Keratinocyte (primary cell): ENCODE results near the gene RDX. TPM values are rescaled to one million over a fixed set of nuclear protein-coding genes. Genes with fewer than 3 reads are reported as not detected.

Source experiments
- DNase-seq: peaks from one replicate; pipeline ENCODE4 v3.0.0-alpha.2; 2011; ENCODE audit warnings: low read depth, missing footprints, low spot score
- FAIRE-seq: peaks from 2 replicates; lab custom pipeline; 2011; peaks lifted over from hg19 to GRCh38; lab: Jason Lieb, UNC
- H2AFZ ChIP-seq: 2 replicates; pipeline ENCODE4 v1.6.0; 2012; ENCODE audit warnings: low read length, control low read depth, inconsistent platforms; ENCODE audit not compliant: control insufficient read depth
- H3K27ac ChIP-seq: 2 replicates; pipeline ENCODE4 v1.5.1; 2011; ENCODE audit warnings: low read length; ENCODE audit not compliant: control insufficient read depth, insufficient read depth
- H3K27me3 ChIP-seq: 3 replicates; pipeline ENCODE4 v1.6.0; 2011; ENCODE audit warnings: low read length; ENCODE audit not compliant: control insufficient read depth, insufficient read depth; ENCODE audit errors: extremely low read depth
- H3K36me3 ChIP-seq, 2 experiments: 2 replicates in 1 of 2; 3 replicates in 1 of 2; pipeline ENCODE4 v1.5.1; 2011; ENCODE audit warnings: low read length in 2 of 2, mild to moderate bottlenecking in 1 of 2; ENCODE audit not compliant: control insufficient read depth in 2 of 2, insufficient read depth in 2 of 2; ENCODE audit errors: extremely low read depth in 1 of 2
- H3K4me1 ChIP-seq: 3 replicates; pipeline ENCODE4 v1.5.1; 2011; ENCODE audit warnings: low read length; ENCODE audit not compliant: control insufficient read depth, insufficient read depth; ENCODE audit errors: extremely low read depth
- H3K4me2 ChIP-seq: 3 replicates; pipeline ENCODE4 v1.6.0; 2011; ENCODE audit warnings: low read depth, low read length; ENCODE audit not compliant: control insufficient read depth, insufficient read depth; ENCODE audit errors: extremely low read depth
- H3K4me3 ChIP-seq, 3 experiments: fragments of 200-600 bp in 1 of 3; sonication (generic) in 1 of 3; 2 replicates in 2 of 3; 3 replicates in 1 of 3; pipeline ENCODE4 v1.5.1; 2011 to 2016; ENCODE audit warnings: low read length in 3 of 3, mild to moderate bottlenecking in 3 of 3, control low read depth in 2 of 3, inconsistent platforms in 1 of 3, low read depth in 1 of 3, mixed read lengths in 1 of 3, mixed run types in 1 of 3, moderate library complexity in 1 of 3; ENCODE audit not compliant: control insufficient read depth in 2 of 3, insufficient read depth in 2 of 3; ENCODE audit errors: extremely low read depth in 1 of 3
- H3K79me2 ChIP-seq: 2 replicates; pipeline ENCODE4 v1.6.0; 2012; ENCODE audit warnings: low read length; ENCODE audit not compliant: control insufficient read depth, insufficient read depth
- H3K9ac ChIP-seq: 3 replicates; pipeline ENCODE4 v1.6.0; 2011; ENCODE audit warnings: low read length; ENCODE audit not compliant: control insufficient read depth, insufficient read depth; ENCODE audit errors: extremely low read depth
- H3K9me1 ChIP-seq: 3 replicates; pipeline ENCODE4 v1.6.0; 2011; ENCODE audit warnings: low read length; ENCODE audit not compliant: control insufficient read depth, insufficient read depth; ENCODE audit errors: extremely low read depth
- H3K9me3 ChIP-seq: 2 replicates; pipeline ENCODE4 v1.5.1; 2012; ENCODE audit warnings: low read depth, low read length; ENCODE audit not compliant: control insufficient read depth
- H4K20me1 ChIP-seq: 3 replicates; pipeline ENCODE4 v1.6.0; 2011; ENCODE audit warnings: low read length; ENCODE audit not compliant: control insufficient read depth, insufficient read depth; ENCODE audit errors: extremely low read depth
- CTCF ChIP-seq, 3 experiments: IDR thresholded peaks in 1 of 3; conservative IDR thresholded peaks in 1 of 3; optimal IDR thresholded peaks in 1 of 3; 2 replicates in 2 of 3; 3 replicates in 1 of 3; pipeline versions ENCODE3 to v1.5.1; 2011; ENCODE audit warnings: low read length in 3 of 3, mild to moderate bottlenecking in 3 of 3, moderate library complexity in 2 of 3, control low read depth in 1 of 3, inconsistent platforms in 1 of 3; ENCODE audit not compliant: insufficient read depth in 2 of 3; ENCODE audit errors: extremely low read depth in 1 of 3
- EZH2 ChIP-seq: IDR thresholded peaks from one replicate; pipeline ENCODE4 v1.6.1; 2012; ENCODE audit warnings: inconsistent platforms, mild to moderate bottlenecking, low read length, moderate library complexity
- dilution Hi-C: fragments of 300-500 bp; cut with MboI; formaldehyde crosslinking; loops from one replicate; pipeline ENCODE4 v1.7.0; 2020; ENCODE audit warnings: low sequenced_read_pairs; ENCODE audit not compliant: extremely low pct_ligation_motif_present
- polyA plus RNA-seq, 5 experiments: library from polyadenylated mRNA; depleted of rRNA in 3 of 5; stranded (reverse) in 3 of 5; stranded (forward) in 1 of 5; unstranded in 1 of 5; fragments of >200 nt; gene quantifications; 1 replicate in 1 of 5; 2 replicates in 3 of 5; 3 replicates in 1 of 5; pipeline versions ENCODE4 v1.2.1 to v1.2.3, GENCODE V29; 2011 to 2012; ENCODE audit warnings: missing spikeins in 2 of 5, low read depth in 1 of 5, low replicate concordance in 1 of 5

RDX gene
- polyA plus RNA-seq, 1 donor (not counting 4 experiments of a cell fraction or from before 2014, with no cell fraction given) = 85.4 TPM

- Histone ChIP-seq H3K4me2 (no peak overlapping the region), H3K4me1 (no peaks in the 10 kb centered on the region), H3K27me3 (no peaks in the 10 kb centered on the region), H3K9ac (no peak overlapping the region), H3K36me3 (peaks cover 4 to 6% of the 10 kb centered on the region in 2 experiments), H3K9me3 (no peaks in the 10 kb centered on the region), H3K27ac (no peak overlapping the region), H3K9me1 (no peaks in the 10 kb centered on the region), H2AFZ (no peak overlapping the region), H3K4me3 (no peak overlapping the region), H3K79me2 (peaks cover 64% of the 10 kb centered on the region), H4K20me1 (peaks cover 7% of the 10 kb centered on the region)
- TF ChIP-seq EZH2 (no peak), CTCF (optimal IDR thresholded peaks at IDR 0.05 in 1 of 3, IDR thresholded peaks at IDR 0.05 in 1 of 3, conservative IDR thresholded peaks at IDR 0.05 in 1 of 3; ENCODE audit: extremely low read depth in 1 of 3, insufficient read depth in 2 of 3, low read length in 3 of 3) (no peak)
- no peak for FAIRE-seq
- no peak for DNase-seq
- dilution Hi-C loops = no loop called here
These were observed 23.5 kb downstream of the RDX start for GRCh38 chr11:110272919-110273318.

- H3K9me3 ChIP-seq = no peaks in the 10 kb centered on the region
- no peaks in the 10 kb centered on the region for H3K9me1 ChIP-seq
- peaks cover 7% of the 10 kb centered on the region for H4K20me1 ChIP-seq
- H3K27me3 ChIP-seq = no peaks in the 10 kb centered on the region
- TF ChIP-seq EZH2 (no peak), CTCF (optimal IDR thresholded peaks at IDR 0.05 in 1 of 3, IDR thresholded peaks at IDR 0.05 in 1 of 3, conservative IDR thresholded peaks at IDR 0.05 in 1 of 3; ENCODE audit: extremely low read depth in 1 of 3, insufficient read depth in 2 of 3, low read length in 3 of 3) (no peak)
- no peak overlapping the region for H3K4me3 ChIP-seq
- H3K36me3 ChIP-seq = peaks cover 6 to 7% of the 10 kb centered on the region in 2 experiments
- DNase-seq (no peak), FAIRE-seq (no peak)
- H2AFZ ChIP-seq = no peak overlapping the region
- dilution Hi-C loops = no loop called here
- H3K27ac ChIP-seq = no peak overlapping the region
- H3K79me2 ChIP-seq = peaks cover 64% of the 10 kb centered on the region
- no peak overlapping the region for H3K9ac ChIP-seq
- H3K4me2 ChIP-seq = no peak overlapping the region
- no peaks in the 10 kb centered on the region for H3K4me1 ChIP-seq
These were observed 26.4 kb downstream of the RDX start for GRCh38 chr11:110269996-110270395.
